HFF-Myc (cell line): ENCODE data around the gene SMARCC2.

Source experiments
- DNase-seq: peaks from one replicate; pipeline ENCODE4 v3.0.0-alpha.2; 2011; ENCODE audit warnings: low read depth; ENCODE audit errors: extremely low read depth
- H3K4me3 ChIP-seq: replicated peaks from 2 replicates; pipeline ENCODE4 v1.5.1; 2011; ENCODE audit warnings: low read depth, mild to moderate bottlenecking, control low read depth, low read length
- TF ChIP-seq, protein P1 (sequence below): IDR thresholded peaks from 2 replicates; pipeline ENCODE4 v1.5.1; 2012; ENCODE audit warnings: mild to moderate bottlenecking, low read depth, low read length, control low read depth; ENCODE audit errors: missing control alignments

The SMARCC2 gene

DNA sequence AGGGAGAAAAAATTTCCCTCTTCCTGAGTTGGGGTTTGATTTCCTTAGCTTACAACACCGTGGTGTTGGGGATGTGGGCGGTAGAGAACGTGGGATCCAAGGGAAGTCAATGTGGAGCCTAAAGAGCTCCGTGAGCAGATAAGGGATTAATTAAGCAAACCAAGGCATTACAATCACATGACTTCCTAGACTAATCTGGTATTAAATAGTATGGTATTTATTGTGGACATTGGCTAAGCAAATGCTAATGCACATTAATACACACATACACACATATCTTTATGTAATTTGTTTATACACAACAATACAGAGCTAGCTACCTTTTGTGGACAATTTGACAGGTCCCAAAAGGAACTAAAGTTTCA lies 33.2 kb upstream of the SMARCC2 start:
- DNase-seq: no peak
- H3K4me3 ChIP-seq: peak overlapping the region; percentile 89

GRCh38 chr12:56221757-56222530 lies 32.7 kb upstream of the SMARCC2 start, which contains the start of gene RNF41:
RNF41 (minus strand) TSS chr12:56221922; CDS start chr12:56214047, 7,875 bp downstream.
- peak within 1 kb of the TSS; percentile 89 for H3K4me3 ChIP-seq
- peak; percentile 92 for DNase-seq
- TF ChIP-seq, protein P1, sequence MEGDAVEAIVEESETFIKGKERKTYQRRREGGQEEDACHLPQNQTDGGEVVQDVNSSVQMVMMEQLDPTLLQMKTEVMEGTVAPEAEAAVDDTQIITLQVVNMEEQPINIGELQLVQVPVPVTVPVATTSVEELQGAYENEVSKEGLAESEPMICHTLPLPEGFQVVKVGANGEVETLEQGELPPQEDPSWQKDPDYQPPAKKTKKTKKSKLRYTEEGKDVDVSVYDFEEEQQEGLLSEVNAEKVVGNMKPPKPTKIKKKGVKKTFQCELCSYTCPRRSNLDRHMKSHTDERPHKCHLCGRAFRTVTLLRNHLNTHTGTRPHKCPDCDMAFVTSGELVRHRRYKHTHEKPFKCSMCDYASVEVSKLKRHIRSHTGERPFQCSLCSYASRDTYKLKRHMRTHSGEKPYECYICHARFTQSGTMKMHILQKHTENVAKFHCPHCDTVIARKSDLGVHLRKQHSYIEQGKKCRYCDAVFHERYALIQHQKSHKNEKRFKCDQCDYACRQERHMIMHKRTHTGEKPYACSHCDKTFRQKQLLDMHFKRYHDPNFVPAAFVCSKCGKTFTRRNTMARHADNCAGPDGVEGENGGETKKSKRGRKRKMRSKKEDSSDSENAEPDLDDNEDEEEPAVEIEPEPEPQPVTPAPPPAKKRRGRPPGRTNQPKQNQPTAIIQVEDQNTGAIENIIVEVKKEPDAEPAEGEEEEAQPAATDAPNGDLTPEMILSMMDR: no peak

More for the DNA sequence above, 33.2 kb upstream of the SMARCC2 start:
- TF ChIP-seq, protein P1: no peak

GRCh38 chr12:56221232-56221756 lies 32.0 kb upstream of the SMARCC2 start:
- DNase-seq: no peak
- TF ChIP-seq, protein P1: no peak

DNA sequence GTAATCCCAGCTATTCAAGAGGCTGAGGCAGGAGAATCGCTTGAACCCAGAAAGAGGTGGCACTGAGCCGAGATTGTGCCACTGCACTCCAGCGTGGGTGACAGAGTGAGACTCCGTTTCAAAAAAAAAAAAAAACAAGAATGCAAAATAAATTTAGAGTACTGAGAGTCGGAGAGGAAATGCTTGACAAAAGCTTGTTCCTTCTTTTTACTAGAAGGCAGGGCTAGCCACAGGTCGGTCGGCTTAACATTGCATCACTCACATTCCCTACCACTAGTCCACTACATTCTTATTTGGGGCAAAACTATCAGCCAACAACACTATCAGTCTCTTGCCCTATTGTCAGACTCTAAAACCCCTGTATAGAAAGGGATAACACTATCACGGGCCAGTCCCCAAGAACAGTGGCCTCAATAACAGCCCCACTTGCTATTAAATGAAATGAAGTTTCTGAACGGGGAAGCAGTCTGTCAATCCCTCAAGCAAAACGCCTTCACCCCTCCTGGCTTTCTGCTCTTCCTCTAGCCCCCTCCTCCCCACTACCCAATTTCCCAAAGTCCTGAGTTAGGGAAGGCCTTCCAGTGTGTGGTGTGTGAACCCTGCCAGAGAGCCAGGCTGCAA lies 31.4 kb upstream of the SMARCC2 start:
- TF ChIP-seq, protein P1: no peak

More at GRCh38 chr12:56221232-56221756, 32.0 kb upstream of the SMARCC2 start:
- peak overlapping the region; percentile 89 for H3K4me3 ChIP-seq

DNA sequence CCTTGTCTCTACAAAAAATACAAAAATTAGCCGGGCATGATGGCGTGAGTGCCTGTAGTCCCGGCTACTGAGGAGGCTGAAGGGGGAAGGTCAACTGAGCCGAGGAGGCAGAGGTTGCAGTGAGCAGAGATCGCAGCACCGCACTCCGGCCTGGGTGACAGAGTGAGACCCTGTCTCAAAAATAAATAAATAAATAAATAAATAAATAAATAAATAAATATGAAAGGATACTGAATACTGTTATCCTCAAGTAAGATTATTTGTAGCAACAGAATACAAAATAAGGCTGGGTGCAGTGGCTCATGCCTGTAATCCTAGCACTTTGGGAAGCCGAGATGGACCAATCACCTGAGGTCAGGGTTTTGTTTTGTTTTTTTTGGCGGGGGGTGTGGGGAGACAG lies 30.6 kb upstream of the SMARCC2 start:
- H3K4me3 ChIP-seq: peak overlapping the region; percentile 89
- DNase-seq: no peak
- TF ChIP-seq, protein P1: no peak

More for the DNA sequence above, 31.4 kb upstream of the SMARCC2 start:
- DNase-seq: no peak
- peak overlapping the region; percentile 89 for H3K4me3 ChIP-seq

- TF ChIP-seq, protein P1: no peak
- H3K4me3 ChIP-seq: no peak overlapping the region
- no peak for DNase-seq
Measured at GRCh38 chr12:56216461-56216860, 27.2 kb upstream of the SMARCC2 start.
